GM18951 (cell line): Measurements from ENCODE around the gene ALDH2.

ENCODE experiments used
- POLR2A ChIP-seq: IDR thresholded peaks from 4 replicates; pipeline ENCODE4 v1.6.1; 2011; ENCODE audit warnings: mild to moderate bottlenecking; ENCODE audit not compliant: insufficient read length, insufficient read depth; ENCODE audit errors: extremely low read depth
- in situ Hi-C: fragments of 300-500 bp; cut with MboI; formaldehyde crosslinking; loops from one replicate; pipeline ENCODE4 v1.12.0; 2022; ENCODE audit warnings: low sequenced_read_pairs, mixed read lengths, inconsistent platforms; ENCODE audit not compliant: unreplicated experiment

ALDH2 gene

GRCh38 chr12:111838353-111838752 is 71.6 kb downstream of the ALDH2 start:
- in situ Hi-C loops, result no loop called here
- no peak for TF ChIP-seq POLR2A

GRCh38 chr12:111840807-111841206 is 74.1 kb downstream of the ALDH2 start:
- TF ChIP-seq POLR2A, result no peak
- in situ Hi-C loops, result no loop called here

- in situ Hi-C loops, result no loop called here
Observed at GRCh38 chr12:111841236-111841749, 74.6 kb downstream of the ALDH2 start.

GRCh38 chr12:111841750-111842555 is 75.2 kb downstream of the ALDH2 start, which contains the start of gene MAPKAPK5:
MAPKAPK5 (plus strand) TSS chr12:111842228; CDS start chr12:111842734, 506 bp downstream.
- peak; percentile 89 for TF ChIP-seq POLR2A
- in situ Hi-C loops, result no loop called here

More at GRCh38 chr12:111841236-111841749, 74.6 kb downstream of the ALDH2 start:
- TF ChIP-seq POLR2A, result no peak

- in situ Hi-C loops, result no loop called here
- no peak for TF ChIP-seq POLR2A
Observed at GRCh38 chr12:111842556-111843396, 76.0 kb downstream of the ALDH2 start.

DNA sequence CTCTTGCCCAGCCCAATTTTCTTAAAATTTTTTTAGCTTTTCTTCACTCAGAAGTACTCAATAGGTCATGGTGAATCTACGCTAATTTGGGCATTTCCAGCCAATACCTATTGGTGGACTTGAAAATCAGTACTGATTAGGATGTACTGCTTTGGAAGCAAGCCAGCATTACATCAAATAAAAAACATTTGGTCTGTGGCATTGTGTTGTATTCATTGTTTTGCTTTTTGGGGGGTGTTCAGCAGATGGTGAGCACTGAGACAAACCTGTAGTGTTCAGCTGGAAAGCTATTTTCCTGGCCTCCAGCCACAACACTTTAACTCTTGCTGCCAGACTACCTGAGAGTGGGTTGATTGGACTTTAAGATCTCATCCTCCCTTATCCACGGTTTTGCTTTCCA is 79.3 kb downstream of the ALDH2 start:
- in situ Hi-C loops, result no loop called here
- no peak for TF ChIP-seq POLR2A

GRCh38 chr12:111850526-111850925 is 83.8 kb downstream of the ALDH2 start:
- in situ Hi-C loops, result no loop called here

GRCh38 chr12:111858186-111858585 is 91.5 kb downstream of the ALDH2 start:
- no peak for TF ChIP-seq POLR2A
- in situ Hi-C loops, result no loop called here

More at GRCh38 chr12:111850526-111850925, 83.8 kb downstream of the ALDH2 start:
- TF ChIP-seq POLR2A, result no peak

GRCh38 chr12:111858778-111859177 is 92.0 kb downstream of the ALDH2 start:
- in situ Hi-C loops, result no loop called here
- TF ChIP-seq POLR2A, result no peak

DNA sequence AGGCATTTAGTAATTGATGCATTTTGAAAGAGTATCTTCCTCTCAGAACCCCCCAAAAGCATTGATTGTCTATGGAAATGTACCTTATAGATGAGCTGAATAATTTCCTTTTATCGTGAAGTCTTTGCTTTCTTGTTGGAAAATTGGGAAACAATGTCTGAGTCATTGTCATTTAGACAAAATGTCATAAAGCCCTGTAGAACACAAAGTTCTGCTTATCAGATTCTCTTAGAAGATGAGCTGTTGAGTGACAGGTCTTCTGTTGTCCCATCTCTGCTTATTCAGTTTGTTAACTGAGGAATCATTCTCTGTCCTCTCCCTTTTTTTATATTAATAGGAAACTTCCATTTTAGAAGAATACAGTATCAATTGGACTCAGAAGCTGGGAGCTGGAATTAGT is 98.2 kb downstream of the ALDH2 start:
- in situ Hi-C loops, result no loop called here

More for the DNA sequence above, 98.2 kb downstream of the ALDH2 start:
- no peak for TF ChIP-seq POLR2A
